ENCODE results near the gene CDK15.

DNA sequence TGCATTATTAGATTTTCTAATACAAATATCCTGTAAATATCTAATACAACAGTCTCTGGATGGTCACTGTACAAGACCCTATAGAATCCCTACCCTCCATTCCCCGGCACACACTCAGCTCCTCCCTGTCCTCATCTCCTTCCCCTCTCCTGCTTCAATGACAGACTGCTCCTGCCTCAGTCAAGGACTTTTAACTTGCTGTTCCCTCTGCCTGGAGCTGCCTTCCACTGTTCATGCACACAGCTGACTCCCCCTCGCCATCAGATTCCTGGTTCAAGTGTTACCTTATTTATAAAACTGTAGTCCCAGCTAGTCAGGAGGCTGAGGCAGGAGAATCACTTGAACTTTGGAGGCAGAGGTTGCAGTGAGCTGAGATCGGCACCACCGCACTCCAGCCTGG, 3.3 kb downstream of the CDK15 start:
- TF ChIP-seq, protein P1, sequence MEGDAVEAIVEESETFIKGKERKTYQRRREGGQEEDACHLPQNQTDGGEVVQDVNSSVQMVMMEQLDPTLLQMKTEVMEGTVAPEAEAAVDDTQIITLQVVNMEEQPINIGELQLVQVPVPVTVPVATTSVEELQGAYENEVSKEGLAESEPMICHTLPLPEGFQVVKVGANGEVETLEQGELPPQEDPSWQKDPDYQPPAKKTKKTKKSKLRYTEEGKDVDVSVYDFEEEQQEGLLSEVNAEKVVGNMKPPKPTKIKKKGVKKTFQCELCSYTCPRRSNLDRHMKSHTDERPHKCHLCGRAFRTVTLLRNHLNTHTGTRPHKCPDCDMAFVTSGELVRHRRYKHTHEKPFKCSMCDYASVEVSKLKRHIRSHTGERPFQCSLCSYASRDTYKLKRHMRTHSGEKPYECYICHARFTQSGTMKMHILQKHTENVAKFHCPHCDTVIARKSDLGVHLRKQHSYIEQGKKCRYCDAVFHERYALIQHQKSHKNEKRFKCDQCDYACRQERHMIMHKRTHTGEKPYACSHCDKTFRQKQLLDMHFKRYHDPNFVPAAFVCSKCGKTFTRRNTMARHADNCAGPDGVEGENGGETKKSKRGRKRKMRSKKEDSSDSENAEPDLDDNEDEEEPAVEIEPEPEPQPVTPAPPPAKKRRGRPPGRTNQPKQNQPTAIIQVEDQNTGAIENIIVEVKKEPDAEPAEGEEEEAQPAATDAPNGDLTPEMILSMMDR (tag by site-specific recombination; IDR thresholded peaks at IDR 0.05) = no peak
- TF ChIP-seq ZBTB7A (tag by site-specific recombination; IDR thresholded peaks at IDR 0.05; ENCODE audit: low read depth) (no peak), ZNF549 (tag by site-specific recombination; IDR thresholded peaks at IDR 0.05) (no peak), IKZF3 (tag by site-specific recombination; IDR thresholded peaks at IDR 0.05) (no peak), ZEB2 (tag by site-specific recombination; IDR thresholded peaks at IDR 0.05) (no peak), YY1 (tag by site-specific recombination; IDR thresholded peaks at IDR 0.05) (no peak), SP3 (tag by site-specific recombination; IDR thresholded peaks at IDR 0.05) (no peak), KLF16 (tag by site-specific recombination; IDR thresholded peaks at IDR 0.05) (no peak), ZNF776 (tag by site-specific recombination; IDR thresholded peaks at IDR 0.05; ENCODE audit: borderline replicate concordance) (no peak)
- TF ChIP-seq, protein P2, sequence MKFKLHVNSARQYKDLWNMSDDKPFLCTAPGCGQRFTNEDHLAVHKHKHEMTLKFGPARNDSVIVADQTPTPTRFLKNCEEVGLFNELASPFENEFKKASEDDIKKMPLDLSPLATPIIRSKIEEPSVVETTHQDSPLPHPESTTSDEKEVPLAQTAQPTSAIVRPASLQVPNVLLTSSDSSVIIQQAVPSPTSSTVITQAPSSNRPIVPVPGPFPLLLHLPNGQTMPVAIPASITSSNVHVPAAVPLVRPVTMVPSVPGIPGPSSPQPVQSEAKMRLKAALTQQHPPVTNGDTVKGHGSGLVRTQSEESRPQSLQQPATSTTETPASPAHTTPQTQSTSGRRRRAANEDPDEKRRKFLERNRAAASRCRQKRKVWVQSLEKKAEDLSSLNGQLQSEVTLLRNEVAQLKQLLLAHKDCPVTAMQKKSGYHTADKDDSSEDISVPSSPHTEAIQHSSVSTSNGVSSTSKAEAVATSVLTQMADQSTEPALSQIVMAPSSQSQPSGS (tag by site-specific recombination; IDR thresholded peaks at IDR 0.05; ENCODE audit: low read depth) = no peak
- TF ChIP-seq, protein P3, sequence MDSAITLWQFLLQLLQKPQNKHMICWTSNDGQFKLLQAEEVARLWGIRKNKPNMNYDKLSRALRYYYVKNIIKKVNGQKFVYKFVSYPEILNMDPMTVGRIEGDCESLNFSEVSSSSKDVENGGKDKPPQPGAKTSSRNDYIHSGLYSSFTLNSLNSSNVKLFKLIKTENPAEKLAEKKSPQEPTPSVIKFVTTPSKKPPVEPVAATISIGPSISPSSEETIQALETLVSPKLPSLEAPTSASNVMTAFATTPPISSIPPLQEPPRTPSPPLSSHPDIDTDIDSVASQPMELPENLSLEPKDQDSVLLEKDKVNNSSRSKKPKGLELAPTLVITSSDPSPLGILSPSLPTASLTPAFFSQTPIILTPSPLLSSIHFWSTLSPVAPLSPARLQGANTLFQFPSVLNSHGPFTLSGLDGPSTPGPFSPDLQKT (IDR thresholded peaks at IDR 0.05; ENCODE audit: borderline replicate concordance, low read depth, low read length) = no peak
- TF ChIP-seq, protein P4, sequence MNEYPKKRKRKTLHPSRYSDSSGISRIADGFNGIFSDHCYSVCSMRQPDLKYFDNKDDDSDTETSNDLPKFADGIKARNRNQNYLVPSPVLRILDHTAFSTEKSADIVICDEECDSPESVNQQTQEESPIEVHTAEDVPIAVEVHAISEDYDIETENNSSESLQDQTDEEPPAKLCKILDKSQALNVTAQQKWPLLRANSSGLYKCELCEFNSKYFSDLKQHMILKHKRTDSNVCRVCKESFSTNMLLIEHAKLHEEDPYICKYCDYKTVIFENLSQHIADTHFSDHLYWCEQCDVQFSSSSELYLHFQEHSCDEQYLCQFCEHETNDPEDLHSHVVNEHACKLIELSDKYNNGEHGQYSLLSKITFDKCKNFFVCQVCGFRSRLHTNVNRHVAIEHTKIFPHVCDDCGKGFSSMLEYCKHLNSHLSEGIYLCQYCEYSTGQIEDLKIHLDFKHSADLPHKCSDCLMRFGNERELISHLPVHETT (tag by site-specific recombination; IDR thresholded peaks at IDR 0.05) = no peak
- TF ChIP-seq, protein P5, sequence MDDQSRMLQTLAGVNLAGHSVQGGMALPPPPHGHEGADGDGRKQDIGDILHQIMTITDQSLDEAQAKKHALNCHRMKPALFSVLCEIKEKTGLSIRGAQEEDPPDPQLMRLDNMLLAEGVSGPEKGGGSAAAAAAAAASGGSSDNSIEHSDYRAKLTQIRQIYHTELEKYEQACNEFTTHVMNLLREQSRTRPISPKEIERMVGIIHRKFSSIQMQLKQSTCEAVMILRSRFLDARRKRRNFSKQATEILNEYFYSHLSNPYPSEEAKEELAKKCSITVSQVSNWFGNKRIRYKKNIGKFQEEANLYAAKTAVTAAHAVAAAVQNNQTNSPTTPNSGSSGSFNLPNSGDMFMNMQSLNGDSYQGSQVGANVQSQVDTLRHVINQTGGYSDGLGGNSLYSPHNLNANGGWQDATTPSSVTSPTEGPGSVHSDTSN (CRISPR knock-in tag; IDR thresholded peaks at IDR 0.05) = no peak

All from HEK293 (cell line).